ENCODE data around the gene EDAR.

- TF ChIP-seq FOXA1 (IDR thresholded peaks at IDR 0.05) = no peak
- TF ChIP-seq SP1 (IDR thresholded peaks at IDR 0.05) = no peak
- TF ChIP-seq LEF1 (IDR thresholded peaks at IDR 0.05; ENCODE audit: borderline replicate concordance) = no peak
- no peak for TF ChIP-seq FOXK2 (IDR thresholded peaks at IDR 0.05)
- no peak for TF ChIP-seq HDGF (IDR thresholded peaks at IDR 0.05; ENCODE audit: borderline replicate concordance)
- no peak for TF ChIP-seq TARDBP (IDR thresholded peaks at IDR 0.05)
- no peak for TF ChIP-seq SUZ12 (IDR thresholded peaks at IDR 0.05)
- no peak for TF ChIP-seq ZNF384 (IDR thresholded peaks at IDR 0.05)
- TF ChIP-seq BHLHE40 (IDR thresholded peaks at IDR 0.05; ENCODE audit: borderline replicate concordance) = no peak
- no peak for TF ChIP-seq ARNT (IDR thresholded peaks at IDR 0.05)
- no peak for TF ChIP-seq CTBP1 (IDR thresholded peaks at IDR 0.05; ENCODE audit: borderline replicate concordance)
Measured at GRCh38 chr2:108944601-108945331, 44.3 kb downstream of the EDAR start.
